WI38 (cell line): ENCODE results near the gene KRT2.

Source experiments
- H3K4me3 ChIP-seq: 2 replicates; pipeline ENCODE4 v1.5.1; 2011; ENCODE audit warnings: low read depth, mild to moderate bottlenecking, control low read depth, low read length
- CTCF ChIP-seq: IDR thresholded peaks from 2 replicates; pipeline ENCODE4 v1.5.1; 2012; ENCODE audit warnings: low read depth, mild to moderate bottlenecking, control low read depth, low read length

KRT2 gene

GRCh38 chr12:52686063-52686462, 34.1 kb upstream of the KRT2 start:
- no peak for TF ChIP-seq CTCF
- no peak overlapping the region for H3K4me3 ChIP-seq

GRCh38 chr12:52685406-52685890, 33.4 kb upstream of the KRT2 start:
- TF ChIP-seq CTCF, result no peak
- no peak overlapping the region for H3K4me3 ChIP-seq

- H3K4me3 ChIP-seq, result no peak overlapping the region
- no peak for TF ChIP-seq CTCF
Observed at GRCh38 chr12:52684431-52684830, 32.4 kb upstream of the KRT2 start.

- TF ChIP-seq CTCF, result no peak
- no peak overlapping the region for H3K4me3 ChIP-seq
Observed at GRCh38 chr12:52683575-52684300, 31.7 kb upstream of the KRT2 start.

GRCh38 chr12:52682938-52683574, 31.0 kb upstream of the KRT2 start:
- no peak overlapping the region for H3K4me3 ChIP-seq
- no peak for TF ChIP-seq CTCF

GRCh38 chr12:52682381-52682660, 30.3 kb upstream of the KRT2 start:
- TF ChIP-seq CTCF, result no peak
- H3K4me3 ChIP-seq, result no peak overlapping the region
